CD14-positive monocyte (primary cell): ENCODE results near the gene FCRLA. TPM values are rescaled to one million over a fixed set of nuclear protein-coding genes. Genes with fewer than 3 reads are reported as not detected.
"Not testable (repeated sequence)": the region's sequence is repeated elsewhere in the genome, so short reads cannot be mapped to it uniquely, and the experiment has no call there.

Experiments
- DNase-seq, 3 donors: peaks; one replicate each; pipeline ENCODE4 v3.0.0-alpha.2; 2011 to 2022
- H2AFZ ChIP-seq: 2 replicates; pipeline ENCODE4 v1.6.0; 2012; ENCODE audit warnings: mild to moderate bottlenecking, low read depth, low read length, inconsistent platforms; ENCODE audit not compliant: insufficient read depth, poor library complexity, severe bottlenecking
- H3K27ac ChIP-seq, 2 donors: 1 replicate in 1 of 2; 2 replicates in 1 of 2; pipeline ENCODE4 v1.5.1; 2012 to 2013; ENCODE audit warnings: low read length in 2 of 2, control low read depth in 1 of 2, inconsistent platforms in 1 of 2, low read depth in 1 of 2, mild to moderate bottlenecking in 1 of 2
- H3K27me3 ChIP-seq, 2 donors: one replicate each; pipeline versions ENCODE4 v1.6.0 to v1.6.1; 2011 to 2013; ENCODE audit warnings: low read length in 2 of 2; ENCODE audit not compliant: control insufficient read depth in 2 of 2, insufficient read depth in 2 of 2
- H3K36me3 ChIP-seq, 2 donors: replicated peaks in 1 of 2; 1 replicate in 1 of 2; 2 replicates in 1 of 2; pipeline versions ENCODE4 v1.5.1 to v1.6.1; 2012 to 2013; ENCODE audit warnings: low read length in 2 of 2, control low read depth in 1 of 2, inconsistent platforms in 1 of 2, mild to moderate bottlenecking in 1 of 2; ENCODE audit not compliant: insufficient read depth in 2 of 2, control insufficient read depth in 1 of 2
- H3K4me1 ChIP-seq, 2 donors: 1 replicate in 1 of 2; 2 replicates in 1 of 2; pipeline versions ENCODE4 v1.5.1 to v1.6.1; 2012 to 2013; ENCODE audit warnings: low read length in 2 of 2, control low read depth in 1 of 2, inconsistent platforms in 1 of 2, mild to moderate bottlenecking in 1 of 2, moderate library complexity in 1 of 2; ENCODE audit not compliant: insufficient read depth in 2 of 2, control insufficient read depth in 1 of 2
- H3K4me2 ChIP-seq: replicated peaks from 2 replicates; pipeline ENCODE3; 2012; ENCODE audit warnings: low read length, moderate library complexity, mild to moderate bottlenecking; ENCODE audit not compliant: poor library complexity, severe bottlenecking; ENCODE audit errors: extremely low read depth
- H3K4me3 ChIP-seq, 3 experiments: fragments of 200-600 bp in 1 of 3; sonication (generic) in 1 of 3; replicated peaks in 1 of 3; 1 replicate in 2 of 3; 2 replicates in 1 of 3; pipeline ENCODE4 v1.5.1; 2011 to 2013; ENCODE audit warnings: low read length in 3 of 3, mild to moderate bottlenecking in 3 of 3, control low read depth in 2 of 3, low read depth in 2 of 3, inconsistent platforms in 1 of 3, moderate library complexity in 1 of 3
- H3K79me2 ChIP-seq: 2 replicates; pipeline ENCODE4 v1.6.0; 2012; ENCODE audit warnings: mild to moderate bottlenecking, control low read depth, inconsistent platforms, low read length, moderate library complexity; ENCODE audit not compliant: insufficient read depth
- H3K9ac ChIP-seq: 2 replicates; pipeline ENCODE4 v1.6.0; 2017; ENCODE audit warnings: low read length, mild to moderate bottlenecking; ENCODE audit not compliant: insufficient read depth, poor library complexity, severe bottlenecking
- H3K9me3 ChIP-seq, 2 donors: replicated peaks in 1 of 2; 1 replicate in 1 of 2; 2 replicates in 1 of 2; pipeline versions ENCODE4 v1.5.1 to v1.6.1; 2012 to 2013; ENCODE audit warnings: low read length in 2 of 2, control low read depth in 1 of 2; ENCODE audit not compliant: control insufficient read depth in 1 of 2, insufficient read depth in 1 of 2
- H4K20me1 ChIP-seq: 2 replicates; pipeline ENCODE4 v1.6.0; 2012; ENCODE audit warnings: mild to moderate bottlenecking, low read length, control low read depth, moderate library complexity; ENCODE audit not compliant: insufficient read depth
- H3K27ac Mint-ChIP-seq, 7 donors: one replicate each; pipeline ENCODE4 v1.8.0; 2020; ENCODE audit warnings: mild to moderate bottlenecking in 7 of 7, mixed read lengths in 7 of 7, moderate library complexity in 6 of 7, inconsistent platforms in 2 of 7
- H3K27me3 Mint-ChIP-seq, 3 donors: one replicate each; pipeline ENCODE4 v1.8.0; 2021 to 2022; ENCODE audit warnings: low read depth in 3 of 3, mild to moderate bottlenecking in 3 of 3, mixed read lengths in 3 of 3, moderate library complexity in 3 of 3, inconsistent platforms in 1 of 3
- H3K36me3 Mint-ChIP-seq, 2 donors: one replicate each; pipeline ENCODE4 v1.8.0; 2020; ENCODE audit warnings: mixed read lengths in 2 of 2, inconsistent platforms in 1 of 2, mild to moderate bottlenecking in 1 of 2
- H3K4me1 Mint-ChIP-seq: one replicate; pipeline ENCODE4 v1.8.0; 2020; ENCODE audit warnings: mild to moderate bottlenecking, mixed read lengths
- H3K4me3 Mint-ChIP-seq, 2 donors: one replicate each; pipeline ENCODE4 v1.8.0; 2020; ENCODE audit warnings: mild to moderate bottlenecking in 2 of 2, mixed read lengths in 2 of 2, moderate library complexity in 1 of 2
- H3K9me3 Mint-ChIP-seq, 7 donors: one replicate each; pipeline ENCODE4 v1.8.0; 2020 to 2022; ENCODE audit warnings: mixed read lengths in 7 of 7, mild to moderate bottlenecking in 6 of 7, moderate library complexity in 6 of 7, inconsistent platforms in 2 of 7
- WGBS: methylation state at CpG from one replicate; pipeline ENCODE4 v1.1.5; 2013; ENCODE audit warnings: missing lambda C conversion rate; ENCODE audit not compliant: insufficient coverage; 5-methylcytosine and 5-hydroxymethylcytosine counted together
- intact Hi-C, 2 donors: fragments of 100-400 bp; cut with micrococcal nuclease; formaldehyde crosslinking; loops; one replicate each; pipeline versions ENCODE4 v1.15.0 to v1.15.1; 2023
- polyA plus RNA-seq, 3 donors: library from polyadenylated mRNA; depleted of rRNA in 1 of 3; unstranded in 2 of 3; stranded (reverse) in 1 of 3; fragments of 300-500 nt in 2 of 3; fragments of >200 nt in 1 of 3; fragmentation: Illumina TruSeq in 2 of 3; gene quantifications; 1 replicate in 2 of 3; 2 replicates in 1 of 3; pipeline ENCODE4 v1.2.3, GENCODE V29; 2012 to 2021

FCRLA gene
- polyA plus RNA-seq, 3 donors = 0.28 to 0.51 (median 0.39) TPM

DNA sequence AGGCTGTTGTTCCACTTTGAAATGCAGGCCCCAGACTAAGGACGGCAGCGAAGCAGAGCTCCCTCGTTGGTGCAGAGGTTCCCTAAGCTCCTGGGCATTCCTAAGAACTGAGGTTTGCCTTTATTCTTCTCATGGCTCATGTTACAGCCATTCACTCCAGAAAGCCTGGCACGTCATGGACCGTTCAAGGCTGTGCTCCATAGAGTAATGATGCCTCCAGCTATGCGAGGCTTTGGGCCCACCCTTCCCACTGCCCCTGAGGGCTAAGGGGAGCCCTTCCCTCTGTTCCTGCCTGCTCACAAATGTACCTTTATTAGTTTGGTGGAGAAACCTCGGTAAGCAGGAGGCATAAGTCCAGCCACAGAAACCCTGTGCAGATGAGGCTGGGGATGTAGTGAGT lies 33.6 kb upstream of the FCRLA start:
- H3K9me3 ChIP-seq, H3K9ac ChIP-seq, H4K20me1 ChIP-seq, H3K4me3 Mint-ChIP-seq, H3K9me3 Mint-ChIP-seq, H3K27ac Mint-ChIP-seq, intact Hi-C loops, H3K36me3 ChIP-seq, H3K27ac ChIP-seq, H3K36me3 Mint-ChIP-seq, H3K4me3 ChIP-seq, H3K4me1 Mint-ChIP-seq, H2AFZ ChIP-seq, H3K4me2 ChIP-seq, H3K4me1 ChIP-seq, DNase-seq, H3K79me2 ChIP-seq: not testable (repeated sequence)
- H3K27me3 Mint-ChIP-seq = peaks cover 37 to 63% (median 42%) of the 10 kb centered on the region in 3 donors
- H3K27me3 ChIP-seq = peaks cover 14 to 49% of the 10 kb centered on the region in 2 donors
- WGBS = 100% methylated on average over 3 of the region's 7 CpGs

DNA sequence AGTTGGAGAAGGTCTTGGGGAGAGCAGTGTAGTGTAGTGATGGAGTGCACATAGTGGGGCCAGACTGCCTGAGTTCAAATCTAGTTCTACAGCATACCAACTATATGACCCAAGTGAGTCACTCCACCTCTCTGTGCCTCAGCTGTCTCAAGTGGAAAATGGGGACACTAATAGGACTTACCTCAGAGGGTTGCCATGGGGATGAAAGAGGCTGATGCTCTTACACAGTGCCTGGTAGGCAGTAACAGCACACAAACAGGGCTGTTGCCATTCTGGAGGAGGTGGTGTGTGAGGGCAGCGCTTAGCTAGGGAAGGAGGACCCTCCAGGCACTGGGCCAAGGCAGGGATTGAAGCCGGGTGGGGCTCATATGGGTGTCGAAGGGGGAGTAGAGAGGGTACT lies 32.6 kb upstream of the FCRLA start:
- WGBS = no CpG with 5 or more reads among the region's 3 CpGs
- H3K4me3 Mint-ChIP-seq = peak overlapping the region in 1 of 2 donors; percentile 42
- H3K27me3 Mint-ChIP-seq = peaks cover 40 to 66% (median 46%) of the 10 kb centered on the region in 3 donors

DNA sequence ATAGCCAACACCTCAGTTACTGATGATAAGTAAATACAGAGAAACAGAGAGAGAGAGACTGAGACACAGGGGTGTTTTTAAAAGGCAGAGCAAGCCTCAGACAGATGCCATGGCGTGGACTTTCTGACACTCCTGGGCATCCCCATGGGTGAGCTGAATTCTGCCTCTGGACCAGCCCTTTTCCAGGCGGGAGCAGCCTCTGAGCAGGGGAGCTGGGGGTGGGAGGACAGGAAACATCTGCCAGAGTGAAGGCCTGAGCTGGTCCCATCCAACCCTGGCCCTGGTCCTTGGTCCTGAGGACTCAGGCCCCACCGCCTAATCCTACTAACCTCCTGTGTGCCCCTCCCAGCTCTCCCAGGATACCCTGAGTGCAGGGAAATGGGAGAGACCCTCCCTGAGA lies 32.1 kb upstream of the FCRLA start:
- H3K4me1 ChIP-seq, H3K9me3 Mint-ChIP-seq, H3K36me3 Mint-ChIP-seq, H3K27ac Mint-ChIP-seq, H3K36me3 ChIP-seq, H3K4me3 Mint-ChIP-seq, H4K20me1 ChIP-seq, DNase-seq, H2AFZ ChIP-seq, H3K79me2 ChIP-seq, intact Hi-C loops, H3K27ac ChIP-seq, H3K9me3 ChIP-seq, H3K4me2 ChIP-seq, H3K9ac ChIP-seq, H3K4me1 Mint-ChIP-seq, H3K4me3 ChIP-seq: not testable (repeated sequence)
- H3K27me3 Mint-ChIP-seq = peaks cover 44 to 68% (median 49%) of the 10 kb centered on the region in 3 donors
- peaks cover 17 to 56% of the 10 kb centered on the region in 2 donors for H3K27me3 ChIP-seq
- 83% methylated on average over 1 of the region's 3 CpGs for WGBS

More for the DNA sequence above, 32.6 kb upstream of the FCRLA start:
- H3K4me2 ChIP-seq, H2AFZ ChIP-seq, H3K79me2 ChIP-seq, H3K4me1 ChIP-seq, H3K4me3 ChIP-seq, H3K36me3 Mint-ChIP-seq, DNase-seq, H3K9me3 ChIP-seq, H3K9ac ChIP-seq, H4K20me1 ChIP-seq, H3K36me3 ChIP-seq, H3K27ac ChIP-seq, H3K9me3 Mint-ChIP-seq, H3K4me1 Mint-ChIP-seq, H3K27ac Mint-ChIP-seq, intact Hi-C loops: not testable (repeated sequence)
- peaks cover 17 to 54% of the 10 kb centered on the region in 2 donors for H3K27me3 ChIP-seq
